Testis (tissue), 3 donors: Measurements from ENCODE around the gene TRMT10C. TPM values are rescaled to one million over a fixed set of nuclear protein-coding genes. Genes with fewer than 3 reads are reported as not detected.
"Not testable (repeated sequence)": the region's sequence is repeated elsewhere in the genome, so short reads cannot be mapped to it uniquely, and the experiment has no call there.

Experiments
- DNase-seq: peaks from one replicate; pipeline ENCODE4 v3.0.0-alpha.2; 2019
- H3K27ac ChIP-seq, 2 donors: fragments of 200-600 bp; sonication (generic); one replicate each; pipeline ENCODE4 v1.5.1; 2019
- H3K27me3 ChIP-seq: fragments of 200-600 bp; sonication (generic); one replicate; pipeline ENCODE4 v1.5.1; 2019
- H3K36me3 ChIP-seq: fragments of 200-600 bp; sonication (generic); one replicate; pipeline ENCODE4 v1.5.1; 2017; ENCODE audit warnings: low read depth; ENCODE audit errors: missing control alignments
- H3K4me1 ChIP-seq: fragments of 200-600 bp; sonication (generic); one replicate; pipeline ENCODE4 v1.5.1; 2019
- H3K4me3 ChIP-seq, 2 donors: fragments of 200-600 bp; sonication (generic); one replicate each; pipeline ENCODE4 v1.5.1; 2017 to 2019
- H3K9me3 ChIP-seq: fragments of 200-600 bp; sonication (generic); one replicate; pipeline ENCODE4 v1.5.1; 2017
- CTCF ChIP-seq, 3 experiments: fragments of 450-650 bp in 2 of 3; fragments of 200-600 bp in 1 of 3; sonication (generic) in 1 of 3; IDR thresholded peaks; one replicate each; pipeline ENCODE4 v1.5.1; 2016 to 2019; ENCODE audit warnings: antibody characterized with exemption in 3 of 3, mild to moderate bottlenecking in 2 of 3, moderate library complexity in 1 of 3
- POLR2A ChIP-seq: fragments of 450-650 bp; IDR thresholded peaks from one replicate; pipeline ENCODE4 v1.6.1; 2017; ENCODE audit warnings: antibody characterized with exemption, mild to moderate bottlenecking, moderate library complexity
- WGBS, 2 donors: methylation state at CpG; one replicate each; pipeline ENCODE4 v1.1.5; 2018; 5-methylcytosine and 5-hydroxymethylcytosine counted together
- intact Hi-C: fragments of 100-400 bp; cut with DNase I; formaldehyde crosslinking; loops from one replicate; pipeline ENCODE4 v1.15.1; 2023; ENCODE audit warnings: low total_unique reads
- polyA plus RNA-seq: library from polyadenylated mRNA; stranded (reverse); fragments of 350-450 nt; fragmentation: Illumina TruSeq; extraction: RNeasy Lipid Tissue Mini Kit (QIAGEN cat#74804); gene quantifications from one replicate; pipeline ENCODE4 v1.2.3, GENCODE V29; 2014; ENCODE audit warnings: low read depth, low replicate concordance; ENCODE audit not compliant: insufficient read depth
- total RNA-seq, 2 donors: library from RNA; depleted of rRNA; stranded (reverse); fragments of >200 nt; gene quantifications; one replicate each; pipeline ENCODE4 v1.2.3, GENCODE V29; 2016

The TRMT10C gene
- total and polyA plus RNA-seq, 3 donors from 2014 or later = 13.3 to 16.3 (median 13.5) TPM

- Histone ChIP-seq H3K4me3 (no peak overlapping the region), H3K27ac (no peak overlapping the region), H3K4me1 (no peaks in the 10 kb centered on the region), H3K27me3 (no peaks in the 10 kb centered on the region), H3K36me3 (no peaks in the 10 kb centered on the region), H3K9me3 (no peaks in the 10 kb centered on the region)
- whole genome bisulfite sequencing, 2 donors = 79 to 85% methylated on average over 5 of the region's 5 CpGs
- intact Hi-C loops = no loop called here
- TF ChIP-seq POLR2A = no peak
- no peak for TF ChIP-seq CTCF (IDR thresholded peaks at IDR 0.05)
- DNase-seq = no peak
Observed at GRCh38 chr3:101535221-101535620, 26.4 kb upstream of the TRMT10C start.

GRCh38 chr3:101536266-101536665, 25.4 kb upstream of the TRMT10C start:
- intact Hi-C loops = no loop called here

GRCh38 chr3:101536955-101537354, 24.7 kb upstream of the TRMT10C start:
- H3K4me3 ChIP-seq, DNase-seq, H3K9me3 ChIP-seq, H3K36me3 ChIP-seq, H3K27me3 ChIP-seq, H3K27ac ChIP-seq, H3K4me1 ChIP-seq, intact Hi-C loops: not testable (repeated sequence)
- 83 to 100% methylated on average over 1 of the region's 1 CpG for WGBS, 2 donors

More at GRCh38 chr3:101536266-101536665, 25.4 kb upstream of the TRMT10C start:
- WGBS, 2 donors = 100% methylated on average over 1 of the region's 1 CpG
- no peak for DNase-seq
- H3K27ac ChIP-seq = no peak overlapping the region
- H3K9me3 ChIP-seq = no peaks in the 10 kb centered on the region
- no peak overlapping the region for H3K4me3 ChIP-seq
- no peaks in the 10 kb centered on the region for H3K4me1 ChIP-seq
- no peaks in the 10 kb centered on the region for H3K27me3 ChIP-seq
- TF ChIP-seq POLR2A = no peak
- no peak for TF ChIP-seq CTCF (IDR thresholded peaks at IDR 0.05)
- H3K36me3 ChIP-seq = no peaks in the 10 kb centered on the region

GRCh38 chr3:101542957-101543356, 18.7 kb upstream of the TRMT10C start:
- H3K9me3 ChIP-seq = no peaks in the 10 kb centered on the region
- no peak overlapping the region for H3K27ac ChIP-seq
- H3K36me3 ChIP-seq = no peaks in the 10 kb centered on the region
- H3K4me1 ChIP-seq = no peaks in the 10 kb centered on the region
- TF ChIP-seq CTCF (IDR thresholded peaks at IDR 0.05) (no peak), POLR2A (no peak)
- no peak overlapping the region for H3K4me3 ChIP-seq
- intact Hi-C loops = no loop called here
- H3K27me3 ChIP-seq = no peaks in the 10 kb centered on the region
- DNase-seq = no peak

GRCh38 chr3:101544161-101544850, 17.4 kb upstream of the TRMT10C start:
- Histone ChIP-seq H3K36me3 (no peaks in the 10 kb centered on the region), H3K4me3 (no peak overlapping the region), H3K27ac (no peak overlapping the region), H3K9me3 (no peaks in the 10 kb centered on the region), H3K27me3 (no peaks in the 10 kb centered on the region), H3K4me1 (no peaks in the 10 kb centered on the region)
- TF ChIP-seq POLR2A = no peak
- WGBS, 2 donors = 83 to 91% methylated on average over 1 of the region's 1 CpG
- intact Hi-C loops = no loop called here
- no peak for DNase-seq

- no peaks in the 10 kb centered on the region for H3K36me3 ChIP-seq
- intact Hi-C loops = no loop called here
- WGBS, 2 donors = 73 to 88% methylated on average over 2 of the region's 2 CpGs
- no peaks in the 10 kb centered on the region for H3K27me3 ChIP-seq
- no peaks in the 10 kb centered on the region for H3K9me3 ChIP-seq
- H3K27ac ChIP-seq = no peak overlapping the region
- TF ChIP-seq POLR2A (no peak), CTCF (IDR thresholded peaks at IDR 0.05) (no peak)
- H3K4me3 ChIP-seq = no peak overlapping the region
- H3K4me1 ChIP-seq = no peaks in the 10 kb centered on the region
- DNase-seq = no peak
Observed at GRCh38 chr3:101548527-101549105, 13.1 kb upstream of the TRMT10C start.
